K562 (cell line): Measurements from ENCODE around the gene PDCD5.

ENCODE experiments used
- CHD2 ChIP-seq: IDR thresholded peaks from 2 replicates; pipeline ENCODE4 v1.6.1; 2011; ENCODE audit warnings: low read depth, low read length
- GATA2 ChIP-seq: sonication (generic); formaldehyde crosslinking; IDR thresholded peaks from 2 replicates; pipeline ENCODE4 v1.4.0; 2020; ENCODE audit warnings: mild to moderate bottlenecking, missing genetic modification reagents
- PTTG1 ChIP-seq: fragments of 450-650 bp; IDR thresholded peaks from 2 replicates; pipeline ENCODE4 v1.6.1; 2016; ENCODE audit warnings: low read depth, mild to moderate bottlenecking, missing genetic modification characterization, missing compliant biosample characterization
- RBM17 ChIP-seq: fragments of 200-400 bp; formaldehyde crosslinking; IDR thresholded peaks from 2 replicates; pipeline ENCODE4 v1.6.1; 2017; ENCODE audit warnings: low read depth, mild to moderate bottlenecking, low read length, borderline replicate concordance
- TCF7L2 ChIP-seq: fragments of 150-350 bp; IDR thresholded peaks from 2 replicates; pipeline ENCODE4 v1.6.1; 2016; ENCODE audit warnings: low read depth, mild to moderate bottlenecking, low read length, moderate library complexity
- TEAD4 ChIP-seq, 2 experiments: sonication (generic) in 1 of 2; formaldehyde crosslinking in 1 of 2; IDR thresholded peaks; 2 replicates each; pipeline versions ENCODE4 v1.6.1 to v1.8.0; 2012 to 2022; ENCODE audit warnings: borderline replicate concordance in 1 of 2, inconsistent platforms in 1 of 2, low read length in 1 of 2, mild to moderate bottlenecking in 1 of 2, missing genetic modification reagents in 1 of 2
- TF ChIP-seq, protein P1 (sequence below), 3 experiments: IDR thresholded peaks in 2 of 3; conservative IDR thresholded peaks in 1 of 3; 2 replicates each; pipeline ENCODE4 v1.5.1; 2011 to 2012; ENCODE audit warnings: low read length in 3 of 3, mild to moderate bottlenecking in 3 of 3, control low read depth in 2 of 3, improper control_type of control experiment in 1 of 3, inconsistent platforms in 1 of 3, low read depth in 1 of 3, mixed read lengths in 1 of 3, moderate library complexity in 1 of 3; ENCODE audit not compliant: insufficient read depth in 2 of 3

DNA sequence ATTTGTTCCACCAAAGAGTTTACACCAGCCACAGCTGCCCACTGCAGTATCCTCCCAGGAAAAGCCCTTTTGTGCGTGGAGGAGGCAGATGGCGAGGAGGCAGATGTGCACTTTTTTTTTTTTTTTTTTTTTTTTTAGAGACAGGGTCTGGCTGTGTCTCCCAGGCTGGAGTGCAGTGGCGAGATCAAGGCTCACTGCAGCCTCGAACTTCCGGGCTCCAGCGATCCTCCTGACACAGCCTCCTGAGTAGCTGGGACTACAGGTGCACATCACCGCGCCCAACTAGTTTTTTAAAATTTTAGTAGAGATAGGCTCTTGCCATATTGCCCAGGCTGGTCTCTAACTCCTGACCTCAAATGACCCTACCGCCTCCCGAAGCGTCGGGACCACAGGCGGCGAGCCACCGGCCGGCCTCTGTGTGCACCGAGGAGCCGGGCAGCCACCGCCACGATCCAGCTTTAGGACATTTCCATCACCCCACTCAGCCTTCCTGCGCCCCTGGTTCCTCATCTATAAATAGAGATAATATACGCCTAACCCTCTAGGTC is 563 bp upstream of the PDCD5 start:
- no peak for TF ChIP-seq TCF7L2
- TF ChIP-seq, protein P1, sequence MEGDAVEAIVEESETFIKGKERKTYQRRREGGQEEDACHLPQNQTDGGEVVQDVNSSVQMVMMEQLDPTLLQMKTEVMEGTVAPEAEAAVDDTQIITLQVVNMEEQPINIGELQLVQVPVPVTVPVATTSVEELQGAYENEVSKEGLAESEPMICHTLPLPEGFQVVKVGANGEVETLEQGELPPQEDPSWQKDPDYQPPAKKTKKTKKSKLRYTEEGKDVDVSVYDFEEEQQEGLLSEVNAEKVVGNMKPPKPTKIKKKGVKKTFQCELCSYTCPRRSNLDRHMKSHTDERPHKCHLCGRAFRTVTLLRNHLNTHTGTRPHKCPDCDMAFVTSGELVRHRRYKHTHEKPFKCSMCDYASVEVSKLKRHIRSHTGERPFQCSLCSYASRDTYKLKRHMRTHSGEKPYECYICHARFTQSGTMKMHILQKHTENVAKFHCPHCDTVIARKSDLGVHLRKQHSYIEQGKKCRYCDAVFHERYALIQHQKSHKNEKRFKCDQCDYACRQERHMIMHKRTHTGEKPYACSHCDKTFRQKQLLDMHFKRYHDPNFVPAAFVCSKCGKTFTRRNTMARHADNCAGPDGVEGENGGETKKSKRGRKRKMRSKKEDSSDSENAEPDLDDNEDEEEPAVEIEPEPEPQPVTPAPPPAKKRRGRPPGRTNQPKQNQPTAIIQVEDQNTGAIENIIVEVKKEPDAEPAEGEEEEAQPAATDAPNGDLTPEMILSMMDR (IDR thresholded peaks at IDR 0.05 in 2 of 3, conservative IDR thresholded peaks at IDR 0.05 in 1 of 3; ENCODE audit: insufficient read depth in 2 of 3, low read depth in 1 of 3, low read length in 3 of 3) = no peak
- TF ChIP-seq GATA2 (CRISPR knock-in tag) = no peak
- no peak for TF ChIP-seq RBM17
- TF ChIP-seq CHD2 = no peak
- no peak for TF ChIP-seq PTTG1
- TF ChIP-seq TEAD4 (IDR thresholded peaks at IDR 0.05; ENCODE audit: low read length) = no peak
- no peak for TF ChIP-seq TEAD4 (CRISPR knock-in tag; IDR thresholded peaks at IDR 0.05; ENCODE audit: borderline replicate concordance)
